HL-60 (cell line): ENCODE results near the gene GBP1.

Source experiments
- DNase-seq, 2 experiments: peaks; one replicate each; pipeline ENCODE4 v3.0.0-alpha.2; 2010 to 2020; ENCODE audit warnings: low read depth in 1 of 2, low spot score in 1 of 2
- H3K27ac ChIP-seq: fragments of 250-450 bp; sonication (Bioruptor Pico); replicated peaks from 2 replicates; pipeline ENCODE4 v1.5.1; 2020; ENCODE audit warnings: mild to moderate bottlenecking, moderate library complexity
- H3K27me3 ChIP-seq: fragments of 250-450 bp; sonication (Bioruptor Pico); 2 replicates; pipeline ENCODE4 v1.5.1; 2021; ENCODE audit warnings: mild to moderate bottlenecking, moderate library complexity; ENCODE audit not compliant: insufficient read depth, poor library complexity, severe bottlenecking
- H3K4me3 ChIP-seq: replicated peaks from 2 replicates; pipeline ENCODE4 v1.5.1; 2011; ENCODE audit warnings: mild to moderate bottlenecking, control low read depth, low read length; ENCODE audit not compliant: insufficient read depth
- CTCF ChIP-seq: IDR thresholded peaks from one replicate; pipeline ENCODE4 v1.5.1; 2011; ENCODE audit warnings: low read length, control low read depth, inconsistent platforms; ENCODE audit not compliant: insufficient read depth
- GABPA ChIP-seq: IDR thresholded peaks from 2 replicates; pipeline ENCODE4 v1.6.1; 2012; ENCODE audit warnings: low read depth
- POLR2AphosphoS5 ChIP-seq: IDR thresholded peaks from 2 replicates; pipeline ENCODE4 v1.6.1; 2012; ENCODE audit warnings: low read depth
- REST ChIP-seq: IDR thresholded peaks from 2 replicates; pipeline ENCODE4 v1.6.1; 2012; ENCODE audit warnings: low read depth; ENCODE audit not compliant: insufficient replicate concordance
- SPI1 ChIP-seq: IDR thresholded peaks from 2 replicates; pipeline ENCODE4 v1.6.1; 2012; ENCODE audit warnings: low read depth, mild to moderate bottlenecking, borderline replicate concordance

GBP1 gene

GRCh38 chr1:89041721-89042120 lies 23.3 kb downstream of the GBP1 start:
- no peak overlapping the region for H3K4me3 ChIP-seq
- DNase-seq: no peak
- no peak overlapping the region for H3K27ac ChIP-seq
- TF ChIP-seq GABPA: no peak
- no peak for TF ChIP-seq REST
- no peak for TF ChIP-seq POLR2AphosphoS5
- TF ChIP-seq CTCF: no peak
- no peak for TF ChIP-seq SPI1
- no peaks in the 10 kb centered on the region for H3K27me3 ChIP-seq

GRCh38 chr1:89041119-89041641 lies 23.8 kb downstream of the GBP1 start:
- no peak for TF ChIP-seq REST
- no peak for TF ChIP-seq CTCF
- no peak for TF ChIP-seq GABPA
- TF ChIP-seq POLR2AphosphoS5: no peak
- TF ChIP-seq SPI1: no peak
- H3K27ac ChIP-seq: no peak overlapping the region
- no peaks in the 10 kb centered on the region for H3K27me3 ChIP-seq
- DNase-seq: no peak
- H3K4me3 ChIP-seq: no peak overlapping the region

- no peak overlapping the region for H3K4me3 ChIP-seq
- H3K27ac ChIP-seq: no peak overlapping the region
- TF ChIP-seq POLR2AphosphoS5 (no peak), REST (no peak), CTCF (no peak), GABPA (no peak), SPI1 (no peak)
- DNase-seq: no peak
- no peaks in the 10 kb centered on the region for H3K27me3 ChIP-seq
Measured at GRCh38 chr1:89040315-89040626, 24.7 kb downstream of the GBP1 start.
